HCT116 (cell line): ENCODE results near the gene PF4V1. TPM values are rescaled to one million over a fixed set of nuclear protein-coding genes. Genes with fewer than 3 reads are reported as not detected.

Experiments
- ATAC-seq: fragments of 200-7000 bp; cut with Tn5 transposase; 2 replicates; pipeline ENCODE4 v1.9.1; 2020; ENCODE audit warnings: mild to moderate bottlenecking, moderate library complexity
- BruUV-seq: library from RNA; stranded (reverse); fragments of 400-500 nt; replicated peaks from 2 replicates; lab custom pipeline; 2021; lab: Mats Ljungman, UMichigan
- CTCF ChIA-PET: fragments of 300-600 bp; sonication (Branson Sonifier 250); formaldehyde crosslinking; loops from one replicate; lab custom pipeline; 2021; ENCODE audit warnings: antibody characterized with exemption; lab: Charles Lee
- POLR2A ChIA-PET: fragments of 300-600, 350-600 bp; sonication (Branson Sonifier 250); formaldehyde crosslinking; loops from one replicate; lab custom pipeline; 2021; ENCODE audit warnings: antibody characterized with exemption; lab: Charles Lee
- RAD21 ChIA-PET, 2 experiments: fragments of 300-600 bp; sonication (Branson Sonifier 250); formaldehyde crosslinking; loops; one replicate each; lab custom pipeline; 2023; ENCODE audit warnings: low total read pairs in 2 of 2; ENCODE audit not compliant: uncharacterized antibody in 2 of 2, unreplicated experiment in 2 of 2, low non-redundant PET in 1 of 2; lab: Charles Lee
- DNase-seq: peaks from one replicate; pipeline ENCODE4 v3.0.0-alpha.2; 2010; ENCODE audit warnings: low read depth, low spot score
- H2AFZ ChIP-seq: fragments of 200-600 bp; shearing (Covaris generic), sonication (generic); 2 replicates; pipeline ENCODE4 v1.6.1; 2017; ENCODE audit warnings: low read depth, mixed run types, mixed read lengths, antibody characterized with exemption, low read length; ENCODE audit not compliant: poor library complexity, severe bottlenecking
- H3K27ac ChIP-seq: 2 replicates; pipeline ENCODE4 v1.5.1; 2012; ENCODE audit warnings: low read depth, low read length
- H3K27me3 ChIP-seq: fragments of 200-600 bp; sonication (generic); 2 replicates; pipeline ENCODE4 v1.6.1; 2016; ENCODE audit warnings: mixed run types, low read length, mixed read lengths; ENCODE audit not compliant: insufficient read depth
- H3K36me3 ChIP-seq, 2 experiments: fragments of 200-500 bp in 1 of 2; fragments of 200-600 bp in 1 of 2; sonication (Bioruptor generic) in 1 of 2; sonication (generic) in 1 of 2; 2 replicates each; pipeline versions ENCODE4 v1.5.1 to v1.6.1; 2014 to 2016; ENCODE audit warnings: low read length in 2 of 2, inconsistent platforms in 1 of 2, mixed read lengths in 1 of 2, mixed run types in 1 of 2; ENCODE audit not compliant: insufficient read depth in 2 of 2, control insufficient read depth in 1 of 2
- H3K4me1 ChIP-seq, 2 experiments: fragments of 200-600 bp in 1 of 2; sonication (generic) in 1 of 2; 2 replicates each; pipeline versions ENCODE4 v1.5.1 to v1.6.1; 2012 to 2017; ENCODE audit warnings: low read length in 2 of 2, inconsistent platforms in 1 of 2, mild to moderate bottlenecking in 1 of 2, mixed read lengths in 1 of 2, mixed run types in 1 of 2, moderate library complexity in 1 of 2; ENCODE audit not compliant: insufficient read depth in 2 of 2, control insufficient read depth in 1 of 2
- H3K4me2 ChIP-seq: fragments of 200-600 bp; sonication (generic); 2 replicates; pipeline ENCODE4 v1.6.1; 2017; ENCODE audit warnings: mixed run types, low read length, mixed read lengths
- H3K4me3 ChIP-seq, 2 experiments: fragments of 200-600 bp in 1 of 2; sonication (generic) in 1 of 2; replicated peaks in 1 of 2; 2 replicates each; pipeline ENCODE4 v1.5.1; 2011 to 2016; ENCODE audit warnings: low read length in 2 of 2, control low read depth in 1 of 2, low read depth in 1 of 2, mild to moderate bottlenecking in 1 of 2, mixed read lengths in 1 of 2, mixed run types in 1 of 2
- H3K79me2 ChIP-seq: fragments of 200-600 bp; sonication (generic); 2 replicates; pipeline ENCODE4 v1.6.1; 2017; ENCODE audit warnings: mild to moderate bottlenecking, mixed run types, low read length, moderate library complexity, mixed read lengths; ENCODE audit not compliant: insufficient read depth
- H3K9ac ChIP-seq: fragments of 200-600 bp; sonication (generic); 2 replicates; pipeline ENCODE4 v1.6.1; 2016; ENCODE audit warnings: low read length, mixed read lengths
- H3K9me2 ChIP-seq: fragments of 200-600 bp; sonication (generic), shearing (Covaris generic); 2 replicates; pipeline ENCODE4 v1.6.1; 2017; ENCODE audit warnings: mixed run types, mild to moderate bottlenecking, moderate library complexity; ENCODE audit not compliant: insufficient read depth
- H3K9me3 ChIP-seq, 2 experiments: fragments of 200-500 bp in 1 of 2; fragments of 200-600 bp in 1 of 2; sonication (Bioruptor generic) in 1 of 2; sonication (generic) in 1 of 2; 2 replicates each; pipeline ENCODE4 v1.6.1; 2014 to 2017; ENCODE audit warnings: low read length in 2 of 2, mixed read lengths in 2 of 2, inconsistent platforms in 1 of 2, low read depth in 1 of 2, mild to moderate bottlenecking in 1 of 2, mixed run types in 1 of 2, moderate library complexity in 1 of 2; ENCODE audit not compliant: control insufficient read depth in 1 of 2, insufficient read depth in 1 of 2
- H4K20me1 ChIP-seq: fragments of 200-600 bp; sonication (generic), shearing (Covaris generic); 2 replicates; pipeline ENCODE4 v1.6.1; 2017; ENCODE audit warnings: mixed run types, mild to moderate bottlenecking, moderate library complexity; ENCODE audit not compliant: insufficient read depth
- ATF3 ChIP-seq: IDR thresholded peaks from 2 replicates; pipeline ENCODE4 v1.6.1; 2012
- CEBPB ChIP-seq: IDR thresholded peaks from 2 replicates; pipeline ENCODE4 v1.6.1; 2012; ENCODE audit warnings: low read depth
- CTCF ChIP-seq, 3 experiments: fragments of 200-600 bp in 1 of 3; sonication (generic) in 1 of 3; IDR thresholded peaks in 2 of 3; conservative IDR thresholded peaks in 1 of 3; 2 replicates each; pipeline ENCODE4 v1.5.1; 2012 to 2017; ENCODE audit warnings: low read depth in 2 of 3, low read length in 2 of 3, antibody characterized with exemption in 1 of 3, borderline replicate concordance in 1 of 3, control low read depth in 1 of 3, mild to moderate bottlenecking in 1 of 3, mixed read lengths in 1 of 3, mixed run types in 1 of 3, moderate library complexity in 1 of 3; ENCODE audit not compliant: insufficient read depth in 1 of 3
- EGR1 ChIP-seq: IDR thresholded peaks from 2 replicates; pipeline ENCODE4 v1.6.1; 2012; ENCODE audit warnings: low read depth
- ELF1 ChIP-seq: IDR thresholded peaks from 2 replicates; pipeline ENCODE4 v1.6.1; 2012; ENCODE audit warnings: low read depth, borderline replicate concordance
- FOSL1 ChIP-seq: IDR thresholded peaks from 2 replicates; pipeline ENCODE4 v1.6.1; 2012; ENCODE audit warnings: low read depth
- JUND ChIP-seq: IDR thresholded peaks from 2 replicates; pipeline ENCODE4 v1.6.1; 2012
- MAX ChIP-seq: IDR thresholded peaks from 2 replicates; pipeline ENCODE4 v1.6.1; 2012
- POLR2AphosphoS5 ChIP-seq: IDR thresholded peaks from 2 replicates; pipeline ENCODE4 v1.6.1; 2011; ENCODE audit warnings: mild to moderate bottlenecking, low read depth, low read length, moderate library complexity
- REST ChIP-seq: IDR thresholded peaks from 2 replicates; pipeline ENCODE4 v1.6.1; 2012; ENCODE audit warnings: low read depth
- SIN3A ChIP-seq: IDR thresholded peaks from 2 replicates; pipeline ENCODE4 v1.6.1; 2012; ENCODE audit warnings: low read depth
- SP1 ChIP-seq: IDR thresholded peaks from 2 replicates; pipeline ENCODE4 v1.6.1; 2012; ENCODE audit warnings: low read depth
- YY1 ChIP-seq: IDR thresholded peaks from 2 replicates; pipeline ENCODE4 v1.6.1; 2011; ENCODE audit warnings: low read length, low read depth, moderate library complexity, mild to moderate bottlenecking; ENCODE audit not compliant: insufficient replicate concordance; ENCODE audit errors: extremely low read depth
- ZBTB33 ChIP-seq: IDR thresholded peaks from 2 replicates; pipeline ENCODE4 v1.6.1; 2011; ENCODE audit warnings: mild to moderate bottlenecking, low read length, moderate library complexity; ENCODE audit not compliant: insufficient replicate concordance; ENCODE audit errors: extremely low read depth
- ZFX ChIP-seq: fragments of 450-650 bp; IDR thresholded peaks from 2 replicates; pipeline ENCODE4 v1.6.1; 2017
- intact Hi-C: fragments of 100-400 bp; cut with micrococcal nuclease; formaldehyde crosslinking; loops from 2 replicates; pipeline ENCODE4 v1.10.0; 2022
- total RNA-seq: library from RNA; stranded (reverse); gene quantifications from one replicate; pipeline ENCODE4 v1.2.1, GENCODE V29; 2021; ENCODE audit not compliant: unreplicated experiment

Gene PF4V1
- total RNA-seq, 1 experiment from 2014 or later = not detected

- Histone ChIP-seq H3K27me3 (no peaks in the 10 kb centered on the region), H2AFZ (no peak overlapping the region), H3K27ac (no peak overlapping the region), H3K36me3 (no peaks in the 10 kb centered on the region), H3K4me3 (no peak overlapping the region), H3K9me3 (no peaks in the 10 kb centered on the region), H3K4me2 (no peak overlapping the region), H3K9me2 (no peaks in the 10 kb centered on the region), H3K4me1 (no peaks in the 10 kb centered on the region), H3K79me2 (no peaks in the 10 kb centered on the region), H3K9ac (no peak overlapping the region), H4K20me1 (no peaks in the 10 kb centered on the region)
- intact Hi-C loops = no loop called here
- ChIA-PET CTCF (no interaction called here), RAD21 (no interaction called here), POLR2A (no interaction called here)
- no TSS peak for BruUV-seq
- TF ChIP-seq ZBTB33 = no peak
- TF ChIP-seq POLR2AphosphoS5 = no peak
- no peak for TF ChIP-seq EGR1
- no peak for TF ChIP-seq SIN3A
- no peak for TF ChIP-seq FOSL1
- no peak for TF ChIP-seq MAX
- no peak for TF ChIP-seq REST
- TF ChIP-seq ZFX = no peak
- no peak for TF ChIP-seq CTCF (IDR thresholded peaks at IDR 0.05 in 2 of 3, conservative IDR thresholded peaks at IDR 0.05 in 1 of 3; ENCODE audit: borderline replicate concordance in 1 of 3, insufficient read depth in 1 of 3, low read depth in 2 of 3, low read length in 2 of 3)
- TF ChIP-seq CEBPB = no peak
- TF ChIP-seq JUND = no peak
- TF ChIP-seq ATF3 = no peak
- no peak for TF ChIP-seq ELF1
- TF ChIP-seq YY1 = no peak
- no peak for TF ChIP-seq SP1
- no peak for DNase-seq
- ATAC-seq = no peak
Observed at GRCh38 chr4:73839071-73839470, 14.0 kb upstream of the PF4V1 start.
